GM19468 (cell line): ENCODE measurements around the gene NCKAP5.

Experiments used
- ATAC-seq: cut with Tn5 transposase; IDR thresholded peaks from one replicate; pipeline ENCODE4 v1.9.1; 2021; ENCODE audit warnings: mild to moderate bottlenecking, moderate library complexity, moderate number of reproducible peaks; ENCODE audit not compliant: unreplicated experiment; ENCODE audit errors: extremely low read depth

NCKAP5 gene

DNA sequence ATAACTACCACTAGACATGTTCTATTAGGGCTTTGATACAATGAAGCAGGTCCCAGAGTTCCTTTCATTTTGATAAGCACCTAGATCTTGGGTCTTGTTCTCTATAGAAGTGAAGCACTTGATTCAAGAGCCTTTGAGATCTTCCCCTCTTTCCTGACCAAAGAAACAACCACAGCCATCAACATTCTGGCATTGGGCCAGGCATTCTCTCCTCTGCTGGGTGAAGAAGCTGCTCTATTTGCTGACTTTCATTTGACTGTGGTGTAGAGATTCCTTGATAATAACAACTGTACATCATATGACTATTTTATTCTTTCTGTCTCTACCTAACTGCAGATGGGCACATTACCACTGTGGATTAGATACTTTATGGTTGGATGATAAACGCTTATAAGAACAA lies 801.7 kb downstream of the NCKAP5 start:
- no peak for ATAC-seq

- no peak for ATAC-seq
These were observed 806.8 kb downstream of the NCKAP5 start for GRCh38 chr2:132761437-132761836.

DNA sequence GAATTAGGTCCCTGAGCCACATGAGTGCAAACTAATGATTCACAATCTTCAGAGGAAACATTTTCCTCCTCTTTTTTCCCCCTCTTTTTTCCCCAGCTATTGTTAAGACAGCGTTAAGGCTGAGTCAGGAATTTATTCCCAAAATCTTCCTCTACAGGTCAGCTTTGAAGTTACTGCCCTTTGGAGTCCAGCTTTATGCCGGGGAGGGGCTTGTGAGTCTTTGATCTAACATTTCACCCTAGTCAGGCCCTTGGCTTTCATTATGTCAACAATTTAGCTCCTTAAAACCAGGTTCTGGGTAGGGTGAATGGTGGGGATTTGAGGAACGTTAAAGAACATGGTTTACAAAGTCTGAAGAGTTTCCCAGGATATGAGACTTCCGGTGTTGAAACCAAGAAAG lies 807.3 kb downstream of the NCKAP5 start:
- ATAC-seq = no peak

GRCh38 chr2:132760405-132760804 lies 807.9 kb downstream of the NCKAP5 start:
- no peak for ATAC-seq

DNA sequence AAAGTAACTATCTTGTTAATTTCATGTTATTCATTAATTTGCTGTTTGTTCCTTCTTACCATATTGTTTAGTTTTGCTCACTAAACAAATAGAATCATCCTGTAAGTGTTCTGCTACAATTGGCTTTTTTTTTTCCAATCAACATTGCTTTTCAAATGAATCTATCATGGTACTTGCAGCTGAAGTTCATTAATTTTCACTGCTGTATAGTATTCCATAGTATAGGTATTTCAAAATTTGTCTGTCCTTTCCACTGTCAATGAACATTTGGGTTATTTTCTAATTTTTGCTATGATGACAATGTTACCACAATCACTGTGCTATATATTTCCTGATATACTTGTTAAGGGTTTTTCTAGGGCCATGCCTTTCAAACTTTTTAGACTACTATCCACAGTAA lies 809.3 kb downstream of the NCKAP5 start:
- ATAC-seq = no peak

DNA sequence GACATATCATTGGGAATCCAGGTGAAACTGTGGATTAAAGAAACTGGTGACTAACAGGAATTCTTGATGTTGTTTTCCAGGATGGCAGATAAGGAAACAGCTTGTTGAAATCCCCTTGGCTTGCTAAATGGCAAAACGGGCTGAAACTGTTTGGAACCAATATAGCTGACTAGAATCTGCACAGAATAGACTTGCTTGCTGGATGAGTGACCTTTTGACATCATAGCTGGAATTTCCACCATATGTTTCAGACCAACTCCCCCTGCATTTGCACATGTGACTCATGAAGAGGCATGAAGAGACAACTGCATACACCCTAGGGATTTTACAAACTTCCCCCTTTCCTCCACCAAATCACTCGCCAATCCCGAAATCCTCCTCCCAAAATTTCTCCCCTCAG lies 810.6 kb downstream of the NCKAP5 start:
- ATAC-seq = no peak

DNA sequence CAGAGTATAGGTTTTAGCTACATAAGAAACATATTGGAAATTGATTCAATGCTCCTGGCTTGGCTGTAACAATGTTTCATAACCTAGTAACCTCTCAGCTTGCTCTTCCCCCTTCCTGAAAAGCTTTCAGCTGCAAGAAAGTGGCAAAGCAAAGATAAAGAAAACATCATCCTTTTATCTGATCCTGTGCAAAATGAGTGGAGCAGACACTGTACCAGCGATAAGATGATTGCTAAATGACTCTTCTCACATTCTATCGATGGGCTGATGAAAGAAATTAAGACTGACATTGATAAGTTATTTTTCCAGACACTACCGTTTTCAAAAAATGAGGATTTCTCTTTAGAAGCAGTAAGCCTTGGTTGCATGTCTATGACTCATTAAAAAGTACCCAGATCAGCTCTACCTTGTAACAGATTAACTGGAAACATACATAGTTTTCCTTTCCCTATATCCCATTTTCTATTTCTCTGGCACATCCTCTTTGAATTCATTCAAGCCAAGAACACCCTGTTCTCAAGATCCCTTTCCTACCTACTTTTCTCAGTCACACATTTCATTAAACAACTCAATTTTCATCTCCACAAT lies 811.2 kb downstream of the NCKAP5 start:
- ATAC-seq = no peak

DNA sequence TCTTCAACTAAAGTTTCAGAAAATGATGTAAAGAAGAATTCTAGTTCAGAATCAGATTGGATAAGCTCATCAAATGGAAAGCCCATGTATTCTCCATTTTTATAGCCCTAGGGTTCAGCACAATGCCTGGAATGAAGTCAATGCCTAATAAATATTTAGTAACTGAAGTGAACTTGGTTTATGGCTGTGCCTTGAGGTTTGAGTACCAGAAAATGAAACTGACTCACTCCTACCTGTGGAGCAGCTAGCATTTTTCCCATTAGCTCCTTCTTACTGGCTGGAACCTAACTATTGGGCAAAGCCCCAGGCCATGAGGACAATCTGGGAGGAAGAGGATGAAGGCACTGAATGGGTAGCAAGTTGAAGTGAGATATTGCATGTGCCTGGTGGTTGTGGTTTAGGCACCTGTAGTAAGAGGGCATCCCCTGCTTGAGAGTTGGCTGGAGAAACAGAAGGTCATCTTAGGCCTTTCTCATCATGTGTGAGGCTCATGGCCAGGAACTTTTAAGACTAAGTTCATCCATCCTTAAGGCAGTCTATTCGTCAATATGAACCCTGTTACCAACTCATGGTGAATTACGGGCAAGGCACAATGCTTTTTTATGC lies 813.3 kb downstream of the NCKAP5 start:
- no peak for ATAC-seq

- ATAC-seq = no peak
These were observed 813.9 kb downstream of the NCKAP5 start for GRCh38 chr2:132754392-132754791.

GRCh38 chr2:132752421-132753206 lies 815.6 kb downstream of the NCKAP5 start:
- ATAC-seq = no peak

- no peak for ATAC-seq
These were observed 816.4 kb downstream of the NCKAP5 start for GRCh38 chr2:132751836-132752235.

- ATAC-seq = no peak
These were observed 817.7 kb downstream of the NCKAP5 start for GRCh38 chr2:132750606-132751005.

DNA sequence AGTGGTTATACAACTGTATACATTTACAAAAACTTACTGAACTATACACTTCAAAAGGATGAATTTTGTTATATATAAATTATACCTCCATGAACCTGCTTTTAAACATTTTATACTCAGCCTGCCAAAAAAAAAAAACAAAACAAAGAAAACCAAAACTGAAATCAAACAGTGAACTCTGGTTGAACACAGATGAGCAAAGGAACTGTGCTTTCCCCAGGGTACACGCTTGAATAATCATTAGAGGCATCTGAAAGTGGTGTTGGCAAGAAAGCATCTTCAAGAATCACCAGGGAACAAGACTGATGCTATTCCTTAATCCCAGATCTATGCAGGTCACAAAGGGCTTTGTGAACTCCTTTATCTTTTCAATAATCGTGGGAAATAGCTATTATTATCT lies 821.2 kb downstream of the NCKAP5 start:
- ATAC-seq = peak; percentile 31

GRCh38 chr2:132741754-132742153 lies 826.5 kb downstream of the NCKAP5 start:
- ATAC-seq = no peak

DNA sequence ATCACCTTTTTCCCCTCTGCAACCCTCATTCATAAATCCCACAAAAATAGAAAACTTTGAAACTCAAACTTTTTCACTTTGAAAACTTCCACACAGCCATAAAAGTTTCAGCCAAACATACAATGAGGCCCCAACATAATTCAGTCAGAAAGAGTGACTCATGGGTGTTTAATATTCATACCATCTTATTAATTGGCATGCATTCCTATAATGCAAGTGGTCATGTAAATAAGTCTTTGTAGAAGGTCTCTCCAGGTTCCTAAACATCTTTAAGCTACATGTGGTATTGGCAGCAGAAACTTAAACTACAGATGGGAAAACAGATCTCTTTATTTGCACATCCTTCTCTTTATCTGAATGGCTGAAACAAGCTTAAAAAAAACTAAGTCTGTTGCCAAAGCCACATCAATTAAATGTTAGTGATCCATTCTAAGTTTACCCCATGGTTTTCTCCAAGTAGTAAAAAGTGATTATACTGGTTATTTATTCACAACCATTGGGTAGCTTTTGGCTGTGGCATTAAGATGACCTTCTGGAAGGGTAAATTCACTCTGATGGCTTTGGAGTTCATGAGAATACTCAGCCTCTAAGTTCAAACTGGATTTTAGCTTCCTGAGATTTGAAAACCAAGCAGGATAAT lies 828.1 kb downstream of the NCKAP5 start:
- no peak for ATAC-seq

GRCh38 chr2:132738223-132738622 lies 830.0 kb downstream of the NCKAP5 start:
- no peak for ATAC-seq

- no peak for ATAC-seq
These were observed 832.2 kb downstream of the NCKAP5 start for GRCh38 chr2:132736059-132736458.

- ATAC-seq = no peak
These were observed 833.3 kb downstream of the NCKAP5 start for GRCh38 chr2:132734961-132735360.

GRCh38 chr2:132733094-132733493 lies 835.2 kb downstream of the NCKAP5 start:
- ATAC-seq = no peak

GRCh38 chr2:132732694-132733093 lies 835.6 kb downstream of the NCKAP5 start:
- ATAC-seq = no peak

DNA sequence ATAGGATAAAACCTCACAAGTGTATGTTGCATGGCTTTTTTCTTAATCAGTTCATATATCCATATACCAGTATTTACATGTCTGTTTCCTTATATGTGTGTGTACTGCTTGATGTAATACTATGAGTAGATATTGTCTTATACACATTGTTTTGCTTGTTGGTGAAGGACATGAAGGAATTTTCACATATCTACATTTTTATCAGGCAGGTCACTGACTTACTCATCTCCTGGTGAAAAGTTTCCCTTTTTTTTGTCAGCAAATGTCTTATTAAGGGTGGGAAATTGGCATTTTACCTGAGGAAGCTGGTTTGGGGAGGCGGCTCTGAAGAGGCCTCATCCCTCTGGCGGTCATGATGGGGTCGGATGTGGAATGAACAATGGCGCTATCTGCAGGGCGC lies 836.8 kb downstream of the NCKAP5 start:
- ATAC-seq = no peak
